ENCODE measurements around the gene MAPK13.

The MAPK13 gene

DNA sequence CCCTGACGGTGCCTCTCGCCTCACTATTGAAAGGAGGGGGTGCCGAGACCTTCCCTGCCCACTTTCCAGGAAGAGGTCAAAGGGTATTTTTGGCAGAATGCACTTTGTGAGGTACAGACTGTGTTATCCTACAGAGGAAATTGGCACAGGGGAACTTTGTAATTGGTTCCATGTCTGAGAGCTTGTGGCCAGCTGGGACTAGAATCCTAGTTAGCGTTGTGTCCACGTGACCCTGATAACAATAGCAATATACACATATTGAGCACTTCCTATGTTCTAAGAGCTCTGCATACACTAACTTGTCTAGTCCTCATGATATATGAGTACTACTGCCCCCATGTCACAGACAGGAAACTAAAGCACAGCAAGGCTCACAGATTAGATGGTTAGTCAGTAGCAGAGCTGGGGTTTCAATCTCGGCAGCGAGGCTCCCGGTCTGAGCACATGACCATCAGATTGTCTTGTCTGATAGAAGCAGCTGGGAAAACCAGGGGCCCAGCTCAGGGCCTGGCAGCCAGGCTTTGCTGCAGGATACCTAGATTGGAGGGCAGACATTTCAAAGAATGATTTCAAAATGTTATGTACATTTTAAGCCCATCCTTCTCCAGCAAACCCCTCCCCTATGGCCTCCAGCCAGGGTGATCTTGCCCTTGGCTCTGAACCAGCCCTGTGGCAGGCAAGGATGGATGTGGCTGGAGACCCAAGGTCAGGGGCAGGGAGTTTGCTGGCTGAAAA, 1.4 kb downstream of the MAPK13 start:
- peaks cover 3% of the 10 kb centered on the region for H3K27me3 ChIP-seq (ENCODE audit: control insufficient read depth, insufficient read depth, low read length)
- peaks cover 15% of the 10 kb centered on the region for H3K4me1 ChIP-seq (ENCODE audit: control insufficient read depth, insufficient read depth, low read length)
- H3K9ac ChIP-seq (ENCODE audit: low read depth, low read length): peak overlapping the region; percentile 79
- peak overlapping the region; percentile 62 for H3K4me3 ChIP-seq (ENCODE audit: low read depth, low read length)
- H3K36me3 ChIP-seq (ENCODE audit: control insufficient read depth, insufficient read depth, low read length): peaks cover 9% of the 10 kb centered on the region
- no peaks in the 10 kb centered on the region for H3K9me3 ChIP-seq (ENCODE audit: control insufficient read depth, insufficient read depth, low read length)

DNA sequence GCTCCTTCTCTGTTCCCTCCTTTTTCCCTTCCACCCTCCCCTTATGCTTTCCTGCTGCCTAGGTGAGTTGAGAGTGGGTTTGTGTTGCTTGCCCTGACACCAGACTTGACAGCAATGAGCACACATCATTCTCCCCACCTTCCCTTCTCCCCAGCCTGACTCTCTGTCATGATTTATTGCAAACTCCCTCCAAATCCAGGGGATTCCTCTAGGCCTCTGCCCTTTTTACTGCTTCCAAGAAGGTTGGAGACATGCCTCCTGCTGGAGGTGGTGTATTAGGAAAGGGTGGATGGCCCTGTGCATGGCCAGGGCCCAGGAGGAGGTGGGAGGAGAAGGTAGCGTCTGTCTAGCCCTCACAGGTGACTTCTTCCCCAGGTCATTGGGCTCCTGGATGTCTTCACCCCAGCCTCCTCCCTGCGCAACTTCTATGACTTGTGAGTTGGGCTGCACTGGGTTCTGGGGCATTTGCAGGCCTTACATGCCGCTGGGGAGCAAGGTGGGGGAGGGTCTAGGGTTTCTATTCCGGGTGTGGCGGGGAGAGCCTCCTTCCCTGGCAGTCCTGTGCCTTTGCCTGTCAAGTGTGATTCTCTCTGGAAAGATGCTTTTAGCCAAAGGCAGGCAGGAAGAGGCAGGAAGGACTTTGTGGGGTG, 2.1 kb downstream of the MAPK13 start:
- H3K4me1 ChIP-seq (ENCODE audit: control insufficient read depth, insufficient read depth, low read length): peaks cover 15% of the 10 kb centered on the region
- H3K9me3 ChIP-seq (ENCODE audit: control insufficient read depth, insufficient read depth, low read length): no peaks in the 10 kb centered on the region
- H3K4me3 ChIP-seq (ENCODE audit: low read depth, low read length): peak overlapping the region; percentile 62
- no peak overlapping the region for H3K9ac ChIP-seq (ENCODE audit: low read depth, low read length)
- H3K27me3 ChIP-seq (ENCODE audit: control insufficient read depth, insufficient read depth, low read length): peaks cover 3% of the 10 kb centered on the region
- H3K36me3 ChIP-seq (ENCODE audit: control insufficient read depth, insufficient read depth, low read length): peaks cover 9% of the 10 kb centered on the region

DNA sequence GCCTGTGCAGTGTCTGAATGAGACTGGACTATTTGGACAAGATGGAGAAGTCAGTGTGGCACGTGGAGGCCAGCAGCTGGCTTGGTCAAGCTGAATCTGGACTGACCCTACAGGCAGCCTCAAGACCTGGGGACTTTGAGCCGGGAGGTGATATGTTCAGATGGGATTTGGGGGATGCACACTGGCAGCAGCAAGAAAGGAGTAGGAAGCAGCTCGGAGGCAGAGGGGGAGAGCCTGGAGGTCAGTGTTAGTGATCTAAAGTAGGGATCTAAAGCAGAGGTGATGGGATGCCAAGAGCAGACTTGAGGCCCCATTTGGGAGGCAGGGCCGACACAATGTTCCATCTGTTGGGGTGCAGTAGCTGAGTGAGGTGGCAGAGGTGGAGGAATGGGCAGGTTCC, 2.8 kb downstream of the MAPK13 start:
- peaks cover 15% of the 10 kb centered on the region for H3K4me1 ChIP-seq (ENCODE audit: control insufficient read depth, insufficient read depth, low read length)
- peaks cover 9% of the 10 kb centered on the region for H3K36me3 ChIP-seq (ENCODE audit: control insufficient read depth, insufficient read depth, low read length)
- H3K27me3 ChIP-seq (ENCODE audit: control insufficient read depth, insufficient read depth, low read length): peaks cover 3% of the 10 kb centered on the region
- no peaks in the 10 kb centered on the region for H3K9me3 ChIP-seq (ENCODE audit: control insufficient read depth, insufficient read depth, low read length)
- H3K4me3 ChIP-seq (ENCODE audit: low read depth, low read length): no peak overlapping the region
- H3K9ac ChIP-seq (ENCODE audit: low read depth, low read length): no peak overlapping the region

DNA sequence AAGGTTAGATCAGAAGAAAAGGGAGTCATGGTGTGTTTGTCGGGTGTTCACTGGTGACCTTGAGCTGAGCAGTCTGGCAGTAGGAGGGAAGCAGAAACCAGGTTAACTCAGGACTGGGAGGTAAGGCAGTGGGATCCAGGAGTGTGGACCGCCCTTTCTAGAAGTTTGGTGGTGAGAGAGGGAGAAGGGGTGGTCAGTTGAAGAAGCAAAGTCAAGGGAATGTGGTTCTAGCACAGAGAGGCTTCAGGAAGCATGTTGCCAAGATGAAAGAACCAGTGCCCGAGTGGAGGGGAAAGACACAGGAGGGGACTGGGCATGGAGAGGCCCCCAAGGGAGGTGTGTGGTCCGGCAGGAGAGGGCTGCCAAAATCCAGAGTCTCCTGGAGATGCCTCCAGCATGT, 3.6 kb downstream of the MAPK13 start:
- H3K9ac ChIP-seq (ENCODE audit: low read depth, low read length): no peak overlapping the region
- peaks cover 15% of the 10 kb centered on the region for H3K4me1 ChIP-seq (ENCODE audit: control insufficient read depth, insufficient read depth, low read length)
- peaks cover 3% of the 10 kb centered on the region for H3K27me3 ChIP-seq (ENCODE audit: control insufficient read depth, insufficient read depth, low read length)
- peaks cover 9% of the 10 kb centered on the region for H3K36me3 ChIP-seq (ENCODE audit: control insufficient read depth, insufficient read depth, low read length)
- H3K9me3 ChIP-seq (ENCODE audit: control insufficient read depth, insufficient read depth, low read length): no peaks in the 10 kb centered on the region
- H3K4me3 ChIP-seq (ENCODE audit: low read depth, low read length): no peak overlapping the region

DNA sequence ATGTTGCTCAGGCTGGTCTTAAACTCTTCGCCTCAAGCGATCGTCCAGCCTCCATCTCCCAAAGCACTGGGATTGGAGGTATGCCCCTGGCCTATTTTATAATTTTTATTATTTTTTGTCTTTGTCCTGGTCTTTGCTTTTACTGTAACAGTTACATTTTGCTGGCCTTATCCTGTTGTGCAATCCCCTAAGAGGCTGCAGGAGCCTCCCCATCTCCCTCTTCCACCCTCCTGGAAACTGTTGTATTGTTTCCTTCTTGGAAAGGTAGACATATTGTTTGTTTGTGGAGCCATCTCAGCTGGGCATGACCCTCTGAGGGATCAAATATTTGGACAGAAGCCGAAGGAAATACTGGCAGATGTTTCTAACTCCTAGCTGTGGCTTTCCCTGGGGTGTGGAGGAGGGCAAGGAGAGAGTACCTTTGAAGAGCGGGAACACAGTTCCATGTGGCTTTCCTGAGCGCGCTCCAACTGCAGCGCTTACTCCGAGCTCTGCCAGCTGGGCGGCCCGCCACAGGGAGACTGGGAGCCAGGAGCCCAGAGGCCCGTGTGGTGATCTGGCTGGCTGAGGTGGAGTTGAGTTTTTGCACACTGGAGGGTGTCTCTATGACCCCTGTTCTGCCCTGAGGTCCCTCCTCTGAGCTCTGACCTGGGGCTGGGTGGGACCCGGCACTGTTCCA, 4.9 kb downstream of the MAPK13 start:
- Histone ChIP-seq H3K4me1 (ENCODE audit: control insufficient read depth, insufficient read depth, low read length) (peaks cover 19% of the 10 kb centered on the region), H3K36me3 (ENCODE audit: control insufficient read depth, insufficient read depth, low read length) (peaks cover 9% of the 10 kb centered on the region), H3K27me3 (ENCODE audit: control insufficient read depth, insufficient read depth, low read length) (no peaks in the 10 kb centered on the region), H3K9ac (ENCODE audit: low read depth, low read length) (no peak overlapping the region), H3K9me3 (ENCODE audit: control insufficient read depth, insufficient read depth, low read length) (no peaks in the 10 kb centered on the region), H3K4me3 (ENCODE audit: low read depth, low read length) (no peak overlapping the region)

DNA sequence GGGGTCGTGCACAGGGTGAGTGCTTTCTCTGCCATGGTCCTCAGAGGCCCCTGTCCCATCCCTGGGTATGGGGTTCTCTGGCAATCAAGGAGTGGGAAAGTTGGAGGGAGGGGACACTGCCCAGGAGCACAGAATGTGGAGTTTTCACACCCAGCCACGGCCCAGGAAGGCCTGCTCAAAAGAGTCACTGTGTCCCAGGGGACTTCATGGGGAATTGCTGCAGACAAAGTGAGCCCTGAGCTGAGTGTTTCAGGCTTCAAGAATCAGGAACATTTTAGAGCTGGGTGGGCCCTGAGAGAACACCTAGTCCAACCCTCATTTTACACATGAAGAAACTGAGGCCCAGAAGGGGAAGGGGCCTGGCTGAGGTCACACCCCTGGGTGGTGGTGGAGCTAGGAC, 5.7 kb downstream of the MAPK13 start:
- Histone ChIP-seq H3K4me3 (ENCODE audit: low read depth, low read length) (no peak overlapping the region), H3K4me1 (ENCODE audit: control insufficient read depth, insufficient read depth, low read length) (peaks cover 22% of the 10 kb centered on the region), H3K36me3 (ENCODE audit: control insufficient read depth, insufficient read depth, low read length) (peaks cover 9% of the 10 kb centered on the region), H3K9me3 (ENCODE audit: control insufficient read depth, insufficient read depth, low read length) (no peaks in the 10 kb centered on the region), H3K27me3 (ENCODE audit: control insufficient read depth, insufficient read depth, low read length) (no peaks in the 10 kb centered on the region), H3K9ac (ENCODE audit: low read depth, low read length) (no peak overlapping the region)

DNA sequence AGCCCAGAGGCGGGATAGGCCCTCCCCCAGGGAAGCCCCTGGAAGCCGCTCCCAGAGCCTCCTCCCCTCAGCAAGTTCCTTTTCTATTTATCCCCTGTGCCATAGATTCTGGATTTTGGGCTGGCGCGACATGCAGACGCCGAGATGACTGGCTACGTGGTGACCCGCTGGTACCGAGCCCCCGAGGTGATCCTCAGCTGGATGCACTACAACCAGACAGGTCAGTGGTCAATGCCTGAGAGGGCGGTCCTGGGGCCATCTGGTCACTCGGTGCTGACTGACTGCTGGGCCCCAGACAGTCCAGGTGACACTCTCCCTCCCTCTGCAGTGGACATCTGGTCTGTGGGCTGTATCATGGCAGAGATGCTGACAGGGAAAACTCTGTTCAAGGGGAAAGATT, 6.2 kb downstream of the MAPK13 start:
- no peaks in the 10 kb centered on the region for H3K9me3 ChIP-seq (ENCODE audit: control insufficient read depth, insufficient read depth, low read length)
- H3K36me3 ChIP-seq (ENCODE audit: control insufficient read depth, insufficient read depth, low read length): peaks cover 9% of the 10 kb centered on the region
- no peak overlapping the region for H3K4me3 ChIP-seq (ENCODE audit: low read depth, low read length)
- no peak overlapping the region for H3K9ac ChIP-seq (ENCODE audit: low read depth, low read length)
- peaks cover 19% of the 10 kb centered on the region for H3K4me1 ChIP-seq (ENCODE audit: control insufficient read depth, insufficient read depth, low read length)
- no peaks in the 10 kb centered on the region for H3K27me3 ChIP-seq (ENCODE audit: control insufficient read depth, insufficient read depth, low read length)

DNA sequence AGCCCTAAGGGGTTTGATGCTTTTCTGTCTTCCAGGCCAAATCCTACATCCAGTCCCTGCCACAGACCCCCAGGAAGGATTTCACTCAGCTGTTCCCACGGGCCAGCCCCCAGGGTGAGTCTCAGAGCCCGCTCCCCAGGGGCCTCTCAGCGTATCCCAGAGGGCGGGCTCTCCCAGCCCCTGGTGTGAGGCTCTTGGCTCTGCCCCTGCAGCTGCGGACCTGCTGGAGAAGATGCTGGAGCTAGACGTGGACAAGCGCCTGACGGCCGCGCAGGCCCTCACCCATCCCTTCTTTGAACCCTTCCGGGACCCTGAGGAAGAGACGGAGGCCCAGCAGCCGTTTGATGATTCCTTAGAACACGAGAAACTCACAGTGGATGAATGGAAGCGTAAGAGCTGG, 8.4 kb downstream of the MAPK13 start:
- Histone ChIP-seq H3K36me3 (ENCODE audit: control insufficient read depth, insufficient read depth, low read length) (peaks cover 11% of the 10 kb centered on the region), H3K9me3 (ENCODE audit: control insufficient read depth, insufficient read depth, low read length) (no peaks in the 10 kb centered on the region), H3K9ac (ENCODE audit: low read depth, low read length) (no peak overlapping the region), H3K4me3 (ENCODE audit: low read depth, low read length) (no peak overlapping the region), H3K27me3 (ENCODE audit: control insufficient read depth, insufficient read depth, low read length) (no peaks in the 10 kb centered on the region), H3K4me1 (ENCODE audit: control insufficient read depth, insufficient read depth, low read length) (peaks cover 10% of the 10 kb centered on the region)

DNA sequence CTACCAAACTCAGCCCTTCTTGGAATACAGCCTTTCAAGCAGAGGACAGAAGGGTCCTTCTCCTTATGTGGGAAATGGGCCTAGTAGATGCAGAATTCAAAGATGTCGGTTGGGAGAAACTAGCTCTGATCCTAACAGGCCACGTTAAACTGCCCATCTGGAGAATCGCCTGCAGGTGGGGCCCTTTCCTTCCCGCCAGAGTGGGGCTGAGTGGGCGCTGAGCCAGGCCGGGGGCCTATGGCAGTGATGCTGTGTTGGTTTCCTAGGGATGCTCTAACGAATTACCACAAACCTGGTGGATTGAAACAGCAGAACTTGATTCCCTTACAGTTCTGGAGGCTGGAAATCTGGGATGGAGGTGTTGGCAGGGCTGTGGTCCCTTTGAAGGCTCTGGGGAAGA, 9.1 kb downstream of the MAPK13 start:
- Histone ChIP-seq H3K9me3 (ENCODE audit: control insufficient read depth, insufficient read depth, low read length) (no peaks in the 10 kb centered on the region), H3K27me3 (ENCODE audit: control insufficient read depth, insufficient read depth, low read length) (no peaks in the 10 kb centered on the region), H3K4me1 (ENCODE audit: control insufficient read depth, insufficient read depth, low read length) (peaks cover 10% of the 10 kb centered on the region), H3K4me3 (ENCODE audit: low read depth, low read length) (no peak overlapping the region), H3K36me3 (ENCODE audit: control insufficient read depth, insufficient read depth, low read length) (peaks cover 11% of the 10 kb centered on the region), H3K9ac (ENCODE audit: low read depth, low read length) (no peak overlapping the region)

DNA sequence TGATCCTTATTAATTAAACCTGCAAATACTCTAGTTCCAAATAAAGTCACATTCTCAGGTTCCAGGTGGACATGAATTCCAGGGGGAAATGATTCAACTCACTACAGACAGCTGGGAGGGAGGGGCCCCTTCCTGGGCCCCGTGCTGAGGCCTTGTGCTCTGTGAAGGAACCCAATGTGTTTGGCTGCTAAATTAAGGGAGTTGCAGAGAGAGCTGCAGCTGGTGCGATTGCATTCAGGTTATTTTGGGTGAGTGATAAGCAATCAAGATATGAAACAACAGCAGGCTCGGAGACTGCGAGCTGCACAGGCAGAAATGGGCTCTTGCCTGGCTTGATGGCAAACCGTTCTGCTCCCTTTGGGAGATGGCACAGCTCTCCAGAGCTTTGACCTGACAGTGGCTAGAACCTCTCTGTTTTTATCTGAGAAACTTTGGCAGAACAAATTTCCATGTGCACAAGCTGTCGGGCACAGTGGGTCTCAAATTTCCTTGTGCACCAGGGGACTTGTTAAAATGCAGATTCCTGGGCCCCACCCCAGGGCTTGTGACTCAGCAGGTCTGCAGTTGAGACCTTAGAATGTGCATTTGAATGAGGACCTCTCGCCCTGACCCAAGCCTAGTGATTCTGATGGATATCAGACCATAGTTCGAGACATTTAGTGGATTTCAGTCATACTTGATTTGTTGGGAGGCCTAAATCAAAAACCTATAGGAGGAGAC, 9.8 kb downstream of the MAPK13 start:
- Histone ChIP-seq H3K4me1 (ENCODE audit: control insufficient read depth, insufficient read depth, low read length) (peaks cover 10% of the 10 kb centered on the region), H3K27me3 (ENCODE audit: control insufficient read depth, insufficient read depth, low read length) (no peaks in the 10 kb centered on the region), H3K9ac (ENCODE audit: low read depth, low read length) (no peak overlapping the region), H3K36me3 (ENCODE audit: control insufficient read depth, insufficient read depth, low read length) (peaks cover 11% of the 10 kb centered on the region), H3K4me3 (ENCODE audit: low read depth, low read length) (no peak overlapping the region), H3K9me3 (ENCODE audit: control insufficient read depth, insufficient read depth, low read length) (no peaks in the 10 kb centered on the region)

DNA sequence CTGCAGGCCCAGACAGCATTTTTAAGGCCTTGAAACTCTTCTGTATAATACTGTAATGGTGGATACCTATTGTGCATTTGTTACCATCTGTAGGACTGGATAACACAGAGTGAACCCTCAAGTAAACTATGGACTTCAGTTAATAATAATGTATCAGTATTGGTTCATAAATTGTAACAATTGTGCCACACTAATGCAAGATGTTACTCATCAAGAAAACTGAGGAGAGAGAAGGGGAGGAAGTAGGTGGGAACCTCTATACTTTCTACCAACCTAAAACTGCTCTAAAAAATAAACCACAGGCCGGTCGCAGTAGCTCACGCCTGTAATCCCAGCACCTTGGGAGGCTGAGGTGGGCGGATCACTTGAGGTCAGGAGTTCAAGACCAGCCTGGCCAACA, 10.8 kb downstream of the MAPK13 start:
- H3K9ac ChIP-seq (ENCODE audit: low read depth, low read length): no peak overlapping the region
- H3K4me1 ChIP-seq (ENCODE audit: control insufficient read depth, insufficient read depth, low read length): peaks cover 10% of the 10 kb centered on the region

More for the DNA sequence above, 10.8 kb downstream of the MAPK13 start:
- Histone ChIP-seq H3K9me3 (ENCODE audit: control insufficient read depth, insufficient read depth, low read length) (no peaks in the 10 kb centered on the region), H3K27me3 (ENCODE audit: control insufficient read depth, insufficient read depth, low read length) (no peaks in the 10 kb centered on the region), H3K4me3 (ENCODE audit: low read depth, low read length) (no peak overlapping the region), H3K36me3 (ENCODE audit: control insufficient read depth, insufficient read depth, low read length) (peaks cover 5% of the 10 kb centered on the region)

Measured in iPS-15b (cell line).